OCI-LY1 (cell line): Measurements from ENCODE around the gene SLC27A5.

Experiments
- CTCF ChIP-seq: fragments of 200-600 bp; sonication (generic), shearing (Covaris generic); IDR thresholded peaks from 2 replicates; pipeline ENCODE4 v1.5.1; 2017; ENCODE audit warnings: mild to moderate bottlenecking, antibody characterized with exemption, low read length, moderate library complexity, mixed read lengths
- EZH2 ChIP-seq: fragments of 200-600 bp; sonication (generic), shearing (Covaris generic); IDR thresholded peaks from 2 replicates; pipeline ENCODE4 v1.8.0; 2017; ENCODE audit warnings: borderline replicate concordance, mixed run types, mild to moderate bottlenecking, antibody characterized with exemption, low read length, moderate library complexity, mixed read lengths

- no peak for TF ChIP-seq CTCF
- no peak for TF ChIP-seq EZH2
These were observed 31.9 kb downstream of the SLC27A5 start for GRCh38 chr19:58479736-58480480.
